Measurements from ENCODE around the gene MPDZ.

DNA sequence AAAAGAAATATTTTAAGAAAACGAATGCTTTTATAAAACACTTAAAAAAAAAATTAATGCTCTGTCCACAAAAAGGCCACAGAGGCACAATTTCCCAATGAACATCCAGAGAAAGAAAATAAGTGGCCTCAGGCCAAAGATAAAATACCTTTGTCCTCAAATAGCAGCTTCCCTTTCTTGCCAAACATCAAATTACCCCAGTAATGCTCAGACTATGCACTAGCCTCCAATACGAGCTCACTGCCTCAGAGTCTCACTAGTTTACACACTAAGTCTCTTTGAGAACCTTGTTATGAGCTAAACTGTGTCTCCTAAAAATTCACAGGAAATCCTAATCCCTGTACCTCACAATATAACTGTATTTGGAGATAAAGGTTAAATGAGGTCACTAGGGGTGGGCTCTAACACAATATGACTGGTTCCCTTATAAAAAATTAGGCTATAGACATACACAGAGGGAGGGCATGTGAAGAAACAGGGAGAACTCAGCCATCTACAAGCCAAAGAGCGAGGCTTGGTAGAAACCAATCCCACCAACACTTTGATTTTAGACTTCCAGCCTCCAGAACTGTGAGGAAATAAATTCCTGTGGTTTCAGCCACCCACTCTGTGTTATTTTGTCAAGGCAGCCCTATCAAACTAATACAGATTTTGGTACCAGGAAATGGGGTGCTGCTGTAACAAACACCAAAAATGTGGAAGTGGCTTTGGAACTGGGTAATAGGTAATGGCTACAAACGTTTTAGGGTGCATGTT lies 4.4 kb downstream of the MPDZ start:
- TF ChIP-seq POLR2AphosphoS5 (IDR thresholded peaks at IDR 0.05), result no peak
- TF ChIP-seq, protein P1, sequence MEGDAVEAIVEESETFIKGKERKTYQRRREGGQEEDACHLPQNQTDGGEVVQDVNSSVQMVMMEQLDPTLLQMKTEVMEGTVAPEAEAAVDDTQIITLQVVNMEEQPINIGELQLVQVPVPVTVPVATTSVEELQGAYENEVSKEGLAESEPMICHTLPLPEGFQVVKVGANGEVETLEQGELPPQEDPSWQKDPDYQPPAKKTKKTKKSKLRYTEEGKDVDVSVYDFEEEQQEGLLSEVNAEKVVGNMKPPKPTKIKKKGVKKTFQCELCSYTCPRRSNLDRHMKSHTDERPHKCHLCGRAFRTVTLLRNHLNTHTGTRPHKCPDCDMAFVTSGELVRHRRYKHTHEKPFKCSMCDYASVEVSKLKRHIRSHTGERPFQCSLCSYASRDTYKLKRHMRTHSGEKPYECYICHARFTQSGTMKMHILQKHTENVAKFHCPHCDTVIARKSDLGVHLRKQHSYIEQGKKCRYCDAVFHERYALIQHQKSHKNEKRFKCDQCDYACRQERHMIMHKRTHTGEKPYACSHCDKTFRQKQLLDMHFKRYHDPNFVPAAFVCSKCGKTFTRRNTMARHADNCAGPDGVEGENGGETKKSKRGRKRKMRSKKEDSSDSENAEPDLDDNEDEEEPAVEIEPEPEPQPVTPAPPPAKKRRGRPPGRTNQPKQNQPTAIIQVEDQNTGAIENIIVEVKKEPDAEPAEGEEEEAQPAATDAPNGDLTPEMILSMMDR (IDR thresholded peaks at IDR 0.05), result no peak
- no peak for TF ChIP-seq POLR2A (IDR thresholded peaks at IDR 0.05; ENCODE audit: low read depth)
- TF ChIP-seq EP300 (IDR thresholded peaks at IDR 0.05), result no peak

All from esophagus muscularis mucosa (tissue), 4 donors.